GM18909 (cell line): Measurements from ENCODE around the gene PRL.

Experiments used
- ATAC-seq: cut with Tn5 transposase; IDR thresholded peaks from one replicate; pipeline ENCODE4 v1.9.1; 2021; ENCODE audit warnings: mild to moderate bottlenecking; ENCODE audit not compliant: unreplicated experiment, poor library complexity

PRL gene

DNA sequence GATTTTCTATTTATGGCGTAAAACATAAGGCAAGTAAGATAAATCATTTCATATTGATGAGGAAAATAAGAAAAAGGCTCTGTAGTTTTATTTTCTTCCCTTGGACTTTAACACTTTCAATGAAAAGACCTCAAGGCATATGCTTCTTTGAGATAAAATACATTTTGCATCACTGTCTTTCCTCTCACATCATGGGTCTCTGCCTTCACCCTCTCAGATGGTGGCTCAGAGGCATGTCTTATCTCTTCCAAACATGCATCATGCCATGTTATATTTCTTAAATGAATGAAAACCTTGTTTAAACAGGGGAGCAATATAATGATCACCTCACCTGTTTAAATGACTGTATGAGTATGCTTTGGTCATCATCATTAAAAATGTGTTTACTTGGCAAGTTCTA lies 59.3 kb downstream of the PRL start:
- ATAC-seq: no peak
